GM21717 (cell line): Measurements from ENCODE around the gene GNPTG.
"Not testable (repeated sequence)": the region's sequence is repeated elsewhere in the genome, so short reads cannot be mapped to it uniquely, and the experiment has no call there.

Source experiments
- ATAC-seq: cut with Tn5 transposase; IDR thresholded peaks from one replicate; pipeline ENCODE4 v1.9.1; 2021; ENCODE audit warnings: mild to moderate bottlenecking, moderate library complexity; ENCODE audit not compliant: unreplicated experiment

GNPTG gene

GRCh38 chr16:1318268-1318545, 33.5 kb upstream of the GNPTG start:
- no peak for ATAC-seq

GRCh38 chr16:1319041-1319440, 32.7 kb upstream of the GNPTG start:
- no peak for ATAC-seq

GRCh38 chr16:1320097-1320496, 31.6 kb upstream of the GNPTG start:
- ATAC-seq, result no peak

GRCh38 chr16:1320658-1321240, 31.0 kb upstream of the GNPTG start:
- ATAC-seq, result no peak

- no peak for ATAC-seq
Observed at GRCh38 chr16:1322407-1322806, 29.3 kb upstream of the GNPTG start.

GRCh38 chr16:1323296-1324239, 28.2 kb upstream of the GNPTG start:
- ATAC-seq, result no peak

GRCh38 chr16:1324286-1324826, 27.4 kb upstream of the GNPTG start:
- ATAC-seq, result no peak

- no peak for ATAC-seq
Observed at GRCh38 chr16:1325261-1325660, 26.5 kb upstream of the GNPTG start.

- no peak for ATAC-seq
Observed at GRCh38 chr16:1325673-1326371, 25.9 kb upstream of the GNPTG start.

- no peak for ATAC-seq
Observed at GRCh38 chr16:1326391-1326790, 25.3 kb upstream of the GNPTG start.

GRCh38 chr16:1326946-1327618, 24.6 kb upstream of the GNPTG start:
- no peak for ATAC-seq

GRCh38 chr16:1327619-1327947, 24.1 kb upstream of the GNPTG start:
- no peak for ATAC-seq

GRCh38 chr16:1328136-1328535, 23.6 kb upstream of the GNPTG start:
- ATAC-seq, result not testable (repeated sequence)

GRCh38 chr16:1328961-1329360, 22.8 kb upstream of the GNPTG start:
- not testable (repeated sequence) for ATAC-seq

- ATAC-seq, result no peak
Observed at GRCh38 chr16:1330260-1330914, 21.3 kb upstream of the GNPTG start.

- no peak for ATAC-seq
Observed at GRCh38 chr16:1330931-1331711, 20.6 kb upstream of the GNPTG start.

GRCh38 chr16:1331712-1332617, 19.8 kb upstream of the GNPTG start:
- no peak for ATAC-seq

GRCh38 chr16:1332618-1333148, 19.0 kb upstream of the GNPTG start:
- ATAC-seq, result no peak
